Immature natural killer cell (primary cell): ENCODE data around the gene VANGL1. TPM values are rescaled to one million over a fixed set of nuclear protein-coding genes. Genes with fewer than 3 reads are reported as not detected.

Experiments used
- DNase-seq, 3 donors: peaks; one replicate each; pipeline ENCODE4 v3.0.0; 2022; ENCODE audit warnings: mixed read lengths in 1 of 3
- H3K27ac Mint-ChIP-seq, 6 donors: one replicate each; pipeline ENCODE4 v1.8.0; 2020; ENCODE audit warnings: mixed read lengths in 6 of 6, mild to moderate bottlenecking in 5 of 6, inconsistent platforms in 4 of 6, moderate library complexity in 3 of 6
- H3K27me3 Mint-ChIP-seq, 3 donors: one replicate each; pipeline ENCODE4 v1.8.0; 2020 to 2021; ENCODE audit warnings: low read depth in 3 of 3, mild to moderate bottlenecking in 3 of 3, mixed read lengths in 3 of 3, moderate library complexity in 3 of 3, inconsistent platforms in 1 of 3
- H3K36me3 Mint-ChIP-seq, 3 donors: one replicate each; pipeline ENCODE4 v1.8.0; 2020; ENCODE audit warnings: mixed read lengths in 3 of 3, inconsistent platforms in 2 of 3, mild to moderate bottlenecking in 2 of 3
- H3K4me1 Mint-ChIP-seq, 2 donors: one replicate each; pipeline ENCODE4 v1.8.0; 2020; ENCODE audit warnings: inconsistent platforms in 2 of 2, mild to moderate bottlenecking in 2 of 2, mixed read lengths in 2 of 2, moderate library complexity in 1 of 2
- H3K4me3 Mint-ChIP-seq, 5 donors: one replicate each; pipeline ENCODE4 v1.8.0; 2020; ENCODE audit warnings: mild to moderate bottlenecking in 5 of 5, mixed read lengths in 5 of 5, inconsistent platforms in 3 of 5, moderate library complexity in 3 of 5
- H3K9me3 Mint-ChIP-seq, 6 donors: one replicate each; pipeline ENCODE4 v1.8.0; 2020; ENCODE audit warnings: mild to moderate bottlenecking in 6 of 6, mixed read lengths in 6 of 6, inconsistent platforms in 4 of 6, moderate library complexity in 3 of 6
- polyA plus RNA-seq, 3 donors: library from polyadenylated mRNA; unstranded; fragments of 300-500 nt; fragmentation: Illumina TruSeq; gene quantifications; one replicate each; pipeline ENCODE4 v1.2.3, GENCODE V29; 2021

VANGL1 gene
- polyA plus RNA-seq, 3 donors from 2014 or later: 12.5 to 19.3 (median 14.9) TPM

DNA sequence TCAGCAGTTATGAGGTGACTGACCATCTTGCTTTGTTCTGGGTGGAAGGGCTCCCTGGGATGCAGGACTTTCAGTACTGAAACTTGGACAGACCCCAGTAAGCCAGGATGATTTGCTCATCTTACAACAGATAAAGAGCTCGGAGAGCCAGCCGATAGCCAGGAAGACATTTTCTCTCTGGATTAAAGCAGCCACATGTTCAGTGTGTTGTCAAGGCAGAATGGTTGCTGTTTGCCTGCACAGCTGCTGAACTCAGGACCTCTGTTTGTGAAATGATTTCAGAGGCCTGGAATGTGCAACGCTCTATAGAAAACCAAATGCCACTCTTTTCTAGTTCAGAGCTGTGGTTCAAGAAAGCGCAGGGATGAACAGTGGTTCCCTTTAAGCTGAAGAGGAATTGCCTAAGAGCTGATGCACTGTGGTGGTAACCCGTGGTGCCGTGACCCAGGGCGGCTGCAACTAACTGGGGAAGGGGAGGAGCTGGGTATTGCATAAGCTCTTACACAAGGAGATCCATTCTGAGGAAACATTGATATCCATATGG is 86.0 kb downstream of the VANGL1 start:
- Mint-ChIP-seq H3K9me3 (no peaks in the 10 kb centered on the region), H3K27ac (no peak overlapping the region), H3K27me3 (peaks cover 4 to 14% (median 6%) of the 10 kb centered on the region in 3 donors), H3K4me1 (no peaks in the 10 kb centered on the region), H3K4me3 (no peak overlapping the region), H3K36me3 (no peaks in the 10 kb centered on the region)
- DNase-seq: no peak

DNA sequence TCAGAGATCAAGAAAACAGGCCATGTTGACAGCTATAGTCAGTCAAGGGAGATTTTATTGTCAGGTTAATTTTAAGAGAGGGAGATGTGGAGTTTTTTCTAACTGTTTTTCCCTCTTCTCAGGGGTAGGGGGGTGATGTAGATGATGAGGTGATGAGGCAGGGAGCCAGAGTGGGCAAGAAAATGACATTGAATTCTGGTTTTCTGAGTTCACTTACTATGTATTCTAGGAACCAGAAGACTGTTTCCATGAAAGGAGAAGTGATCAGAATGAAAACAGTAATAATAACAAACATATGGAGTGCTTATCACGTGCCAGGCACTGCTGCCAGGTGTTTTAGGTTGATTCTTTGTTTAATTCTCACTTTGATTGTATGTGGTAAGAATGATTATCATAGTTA is 86.6 kb downstream of the VANGL1 start:
- no peak overlapping the region for H3K4me3 Mint-ChIP-seq
- DNase-seq: no peak
- peaks cover 4 to 14% (median 6%) of the 10 kb centered on the region in 3 donors for H3K27me3 Mint-ChIP-seq
- H3K4me1 Mint-ChIP-seq: no peaks in the 10 kb centered on the region
- H3K27ac Mint-ChIP-seq: no peak overlapping the region
- no peaks in the 10 kb centered on the region for H3K36me3 Mint-ChIP-seq
- peaks cover 0 to under 1% (median 0%) of the 10 kb centered on the region in 6 donors for H3K9me3 Mint-ChIP-seq

DNA sequence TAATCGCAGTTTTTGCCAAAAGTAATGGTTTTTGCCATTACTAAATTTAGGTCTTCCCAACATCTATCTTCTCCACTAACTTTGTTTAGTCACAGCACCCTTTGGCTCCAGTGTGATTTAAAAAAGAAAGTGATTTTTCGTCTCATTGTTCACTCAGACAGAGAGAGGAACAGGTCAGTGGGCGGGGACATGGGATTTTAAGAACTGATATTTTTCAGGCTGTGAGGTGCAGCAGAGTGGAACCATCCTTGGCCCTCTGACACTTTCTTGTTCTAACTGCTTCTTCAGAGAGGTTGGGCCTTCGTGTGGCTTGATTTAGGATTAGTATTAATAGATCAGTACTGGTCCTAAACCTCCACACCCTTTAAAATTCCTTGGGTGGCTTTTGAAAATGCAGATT is 88.0 kb downstream of the VANGL1 start:
- no peak for DNase-seq
- no peak overlapping the region for H3K27ac Mint-ChIP-seq
- H3K36me3 Mint-ChIP-seq: no peaks in the 10 kb centered on the region
- H3K9me3 Mint-ChIP-seq: peaks cover 0 to 3% (median 0%) of the 10 kb centered on the region in 6 donors
- peaks cover 6 to 17% (median 7%) of the 10 kb centered on the region in 3 donors for H3K27me3 Mint-ChIP-seq
- H3K4me3 Mint-ChIP-seq: no peak overlapping the region
- no peaks in the 10 kb centered on the region for H3K4me1 Mint-ChIP-seq

DNA sequence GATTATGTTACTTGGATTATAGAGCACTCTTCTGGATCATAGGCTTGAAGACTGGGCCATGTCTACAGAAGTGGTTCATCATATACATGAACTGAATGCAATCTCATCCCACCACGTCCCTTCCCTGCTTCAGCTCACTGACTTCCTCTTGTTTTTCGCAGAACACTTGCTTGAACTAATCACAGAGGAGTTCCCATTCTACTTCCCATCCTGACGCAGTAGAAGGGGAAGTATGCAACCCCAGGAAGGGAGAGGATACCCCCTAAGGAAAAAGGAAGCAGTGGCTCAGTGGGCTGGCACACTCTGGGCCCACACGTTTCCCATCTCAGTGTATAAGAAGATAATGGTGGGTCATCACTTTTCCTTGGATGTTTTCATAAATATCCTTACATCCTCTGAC is 90.5 kb downstream of the VANGL1 start:
- Mint-ChIP-seq H3K4me1 (no peaks in the 10 kb centered on the region), H3K27me3 (peaks cover 5 to 14% (median 8%) of the 10 kb centered on the region in 3 donors), H3K4me3 (no peak overlapping the region), H3K36me3 (no peaks in the 10 kb centered on the region), H3K27ac (no peak overlapping the region), H3K9me3 (peaks cover 0 to 3% (median 0%) of the 10 kb centered on the region in 6 donors)
- DNase-seq: no peak

DNA sequence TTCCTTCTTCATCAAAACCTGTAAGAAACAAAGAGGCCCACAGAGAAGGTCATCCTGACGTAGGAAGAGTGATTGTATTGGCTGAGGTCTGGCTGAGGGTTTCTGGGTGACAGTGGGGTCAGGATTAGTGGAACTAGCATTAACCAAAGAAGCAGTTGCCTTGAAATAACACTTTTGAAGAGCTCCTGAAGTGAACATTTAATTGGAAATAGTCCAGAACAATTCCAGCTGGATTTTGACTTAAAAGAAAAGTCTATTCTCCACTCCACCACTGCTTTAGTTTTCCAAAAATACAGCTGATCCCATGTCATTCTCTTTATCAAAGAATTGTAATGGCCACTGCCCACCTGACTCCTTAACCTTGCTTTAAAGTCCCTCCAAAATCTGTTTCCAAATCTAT is 99.0 kb downstream of the VANGL1 start:
- no peaks in the 10 kb centered on the region for H3K4me1 Mint-ChIP-seq
- H3K9me3 Mint-ChIP-seq: peaks cover 0 to 2% (median 0%) of the 10 kb centered on the region in 6 donors
- H3K36me3 Mint-ChIP-seq: no peaks in the 10 kb centered on the region
- H3K4me3 Mint-ChIP-seq: no peak overlapping the region
- H3K27ac Mint-ChIP-seq: no peak overlapping the region
- DNase-seq: no peak
- peaks cover 0 to 7% (median 4%) of the 10 kb centered on the region in 3 donors for H3K27me3 Mint-ChIP-seq

DNA sequence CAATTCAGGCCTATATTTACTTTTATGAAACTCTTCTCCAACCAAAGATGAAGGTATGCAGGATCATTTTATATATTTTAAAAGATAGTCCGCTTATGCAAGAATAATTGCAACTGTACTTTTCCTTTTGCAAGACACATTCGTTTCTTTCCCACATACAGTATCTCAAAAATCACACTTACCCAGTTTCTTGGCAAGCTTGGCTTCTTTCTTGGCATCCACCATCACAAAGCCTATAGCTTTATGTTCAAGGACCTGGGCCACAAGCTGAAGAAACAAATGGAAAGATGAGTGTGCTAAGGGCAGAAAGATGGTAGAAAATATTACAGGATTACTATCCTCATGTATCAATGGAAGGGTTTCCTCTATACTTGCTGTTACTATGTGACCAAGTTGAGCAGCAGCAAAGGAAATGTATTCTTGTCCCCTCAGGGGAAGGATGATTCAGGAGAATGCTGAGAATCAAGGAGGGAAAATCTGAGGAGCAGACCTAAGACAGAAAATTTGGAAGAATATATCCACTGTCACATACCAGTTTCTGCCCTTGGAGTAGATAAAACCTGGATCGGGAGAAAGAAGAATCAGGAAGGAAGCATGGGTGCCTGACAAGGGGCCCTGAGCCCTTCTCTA is 103.0 kb downstream of the VANGL1 start:
- Mint-ChIP-seq H3K36me3 (no peaks in the 10 kb centered on the region), H3K4me3 (no peak overlapping the region), H3K27ac (no peak overlapping the region), H3K27me3 (peaks cover 2 to 3% (median 2%) of the 10 kb centered on the region in 3 donors), H3K9me3 (peaks cover 0 to 2% (median 0%) of the 10 kb centered on the region in 6 donors), H3K4me1 (no peaks in the 10 kb centered on the region)
- no peak for DNase-seq

DNA sequence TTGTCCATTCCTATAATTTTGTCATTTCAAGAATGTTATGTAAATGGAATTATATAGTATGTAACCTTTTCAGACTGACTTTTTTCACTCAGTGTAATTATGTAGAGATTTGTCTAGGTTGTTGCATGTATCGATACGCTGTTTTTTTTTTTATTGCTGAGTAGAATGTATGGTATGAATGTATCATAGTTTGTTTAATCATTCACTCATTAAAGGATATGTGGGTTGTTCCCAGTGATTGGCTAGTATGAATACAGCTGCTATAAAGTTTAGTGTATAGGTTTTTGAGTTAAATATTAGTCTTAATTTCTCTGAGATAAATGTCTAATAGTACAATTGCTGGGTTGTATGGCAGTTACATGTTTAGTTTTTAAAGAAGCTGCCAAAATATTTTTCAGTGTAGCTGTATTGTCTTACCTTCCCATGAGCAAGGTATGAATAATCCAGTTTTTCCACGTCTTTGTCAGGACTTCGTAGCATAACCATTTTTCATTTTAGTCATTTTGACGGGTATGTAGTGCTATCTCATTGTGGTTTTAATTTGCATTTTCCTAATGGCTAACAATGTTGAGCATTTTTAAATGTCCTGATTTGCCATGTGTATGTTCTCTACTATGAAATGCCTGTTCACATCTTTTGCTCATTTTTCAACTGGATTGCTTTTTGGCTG is 104.4 kb downstream of the VANGL1 start:
- no peak for DNase-seq
- Mint-ChIP-seq H3K36me3 (no peaks in the 10 kb centered on the region), H3K27me3 (peaks cover 2 to 5% (median 3%) of the 10 kb centered on the region in 3 donors), H3K4me1 (no peaks in the 10 kb centered on the region), H3K9me3 (peaks cover 0 to 2% (median 0%) of the 10 kb centered on the region in 6 donors), H3K4me3 (no peak overlapping the region), H3K27ac (no peak overlapping the region)

Other genes starting within 250 kb of the VANGL1 start
- not detected for gene CASQ2, start 126.7 kb downstream of the VANGL1 start, polyA plus RNA-seq
- gene NHLH2, start 199.2 kb downstream of the VANGL1 start, polyA plus RNA-seq: not detected